Endodermal cell (in vitro differentiated cells): ENCODE results near the gene RNF169. TPM values are rescaled to one million over a fixed set of nuclear protein-coding genes. Genes with fewer than 3 reads are reported as not detected.
A peak's percentile ranks its signal among the peaks of the same experiment; 100 is the strongest.

Experiments used
- DNase-seq: peaks from one replicate; pipeline ENCODE4 v3.0.0-alpha.2; 2017
- H3K27ac ChIP-seq: 2 replicates; pipeline ENCODE4 v1.5.1; 2013; ENCODE audit warnings: mild to moderate bottlenecking, low read depth, low read length, moderate library complexity
- H3K27me3 ChIP-seq: 2 replicates; pipeline ENCODE4 v1.6.1; 2013; ENCODE audit warnings: mild to moderate bottlenecking, low read length, moderate library complexity; ENCODE audit not compliant: insufficient read depth, control insufficient read depth, poor library complexity, severe bottlenecking
- H3K36me3 ChIP-seq: 2 replicates; pipeline ENCODE4 v1.7.0; 2013; ENCODE audit warnings: mild to moderate bottlenecking, low read length, moderate library complexity; ENCODE audit not compliant: control insufficient read depth, insufficient read depth
- H3K4me1 ChIP-seq: one replicate; pipeline ENCODE4 v1.7.0; 2013; ENCODE audit warnings: low read length; ENCODE audit not compliant: control insufficient read depth, insufficient read depth
- H3K4me3 ChIP-seq: 2 replicates; pipeline ENCODE4 v1.5.1; 2013; ENCODE audit warnings: mild to moderate bottlenecking, low read length, moderate library complexity
- H3K9ac ChIP-seq: 2 replicates; pipeline ENCODE4 v1.6.1; 2013; ENCODE audit warnings: mild to moderate bottlenecking, low read length, moderate library complexity; ENCODE audit not compliant: poor library complexity, severe bottlenecking; ENCODE audit errors: extremely low read depth
- H3K9me3 ChIP-seq: 2 replicates; pipeline ENCODE4 v1.6.1; 2013; ENCODE audit warnings: mild to moderate bottlenecking, low read length, moderate library complexity; ENCODE audit not compliant: control insufficient read depth
- H3K27ac Mint-ChIP-seq: 2 replicates; pipeline ENCODE4 v1.8.0; 2020; ENCODE audit warnings: mixed read lengths
- H3K27me3 Mint-ChIP-seq: 2 replicates; pipeline ENCODE4 v1.8.0; 2021; ENCODE audit warnings: mild to moderate bottlenecking, mixed read lengths; ENCODE audit not compliant: insufficient read depth
- H3K36me3 Mint-ChIP-seq: 2 replicates; pipeline ENCODE4 v1.8.0; 2020; ENCODE audit warnings: low read depth, mixed read lengths
- H3K4me1 Mint-ChIP-seq: 2 replicates; pipeline ENCODE4 v1.8.0; 2020; ENCODE audit warnings: mixed read lengths
- H3K4me3 Mint-ChIP-seq: 2 replicates; pipeline ENCODE4 v1.8.0; 2020; ENCODE audit warnings: mild to moderate bottlenecking, moderate library complexity, mixed read lengths
- H3K9me3 Mint-ChIP-seq: 2 replicates; pipeline ENCODE4 v1.8.0; 2020; ENCODE audit warnings: mild to moderate bottlenecking, mixed read lengths
- CTCF ChIP-seq: fragments of 200-600 bp; sonication (generic); conservative IDR thresholded peaks from 2 replicates; pipeline ENCODE4 v1.5.0; 2021; ENCODE audit warnings: antibody characterized with exemption, mild to moderate bottlenecking
- WGBS, 2 experiments: methylation state at CpG; one replicate each; pipeline versions ENCODE4 v1.1.5 to v1.1.7; 2013; ENCODE audit warnings: missing lambda C conversion rate in 2 of 2, mixed read lengths in 1 of 2; ENCODE audit not compliant: insufficient coverage in 1 of 2, insufficient read length in 1 of 2; 5-methylcytosine and 5-hydroxymethylcytosine counted together
- total RNA-seq, 2 donors: library from RNA; stranded (reverse); fragmentation: NEBNext Ultra II Directional in 1 of 2; extraction: Animal tissue kit (Norgen Biotek cat#: 25700) in 1 of 2; gene quantifications; 2 replicates in 1 of 2; 3 replicates in 1 of 2; pipeline ENCODE4 v1.2.1, GENCODE V29; 2021

Gene RNF169
- total RNA-seq, 2 donors from 2014 or later: 18.3 to 23.6 TPM

DNA sequence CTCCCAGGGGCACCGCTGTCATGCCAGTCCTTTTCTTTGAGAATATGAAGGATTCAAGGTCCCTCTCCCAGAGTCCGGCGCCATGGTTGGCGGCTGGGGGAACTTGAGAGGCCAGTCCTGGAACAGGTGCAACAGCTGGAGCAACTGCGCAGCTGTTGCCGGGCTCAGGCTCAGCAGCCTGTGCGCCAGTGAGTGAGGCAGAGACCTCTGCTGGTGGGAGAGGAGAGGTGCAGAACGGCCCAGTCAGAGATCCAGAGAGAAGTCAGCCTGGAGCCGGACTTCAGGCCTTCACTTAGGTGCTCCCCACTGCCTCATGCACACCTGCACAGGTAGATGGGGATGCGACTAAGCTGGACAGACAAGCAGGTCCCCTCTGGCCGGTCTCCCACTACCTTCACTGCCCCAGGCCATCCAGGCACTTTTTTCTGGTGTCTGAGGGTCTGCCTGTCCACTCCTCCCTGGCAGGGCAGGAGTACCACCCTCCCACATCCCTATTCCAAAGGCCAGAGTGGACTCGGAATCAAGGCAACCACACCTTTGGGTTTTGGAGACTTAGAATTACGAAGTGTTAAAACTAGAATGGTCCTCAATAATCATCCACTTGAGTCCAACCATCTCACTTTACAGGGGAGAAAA, 22.0 kb upstream of the RNF169 start:
- H3K4me1 ChIP-seq: no peaks in the 10 kb centered on the region
- no peak overlapping the region for H3K27ac ChIP-seq
- H3K9me3 ChIP-seq: no peaks in the 10 kb centered on the region
- no peaks in the 10 kb centered on the region for H3K36me3 ChIP-seq
- WGBS, 2 experiments: 18 to 20% methylated on average over 2 to 13 of the region's 13 CpGs
- H3K4me3 ChIP-seq: no peak overlapping the region
- peak; percentile 88 for TF ChIP-seq CTCF
- peaks cover 64% of the 10 kb centered on the region for H3K27me3 ChIP-seq
- Mint-ChIP-seq H3K36me3 (no peaks in the 10 kb centered on the region), H3K4me3 (no peak overlapping the region), H3K9me3 (no peaks in the 10 kb centered on the region), H3K27ac (no peak overlapping the region), H3K27me3 (peaks cover 78% of the 10 kb centered on the region), H3K4me1 (peaks cover 5% of the 10 kb centered on the region)
- DNase-seq: peak; percentile 90
- no peak overlapping the region for H3K9ac ChIP-seq

DNA sequence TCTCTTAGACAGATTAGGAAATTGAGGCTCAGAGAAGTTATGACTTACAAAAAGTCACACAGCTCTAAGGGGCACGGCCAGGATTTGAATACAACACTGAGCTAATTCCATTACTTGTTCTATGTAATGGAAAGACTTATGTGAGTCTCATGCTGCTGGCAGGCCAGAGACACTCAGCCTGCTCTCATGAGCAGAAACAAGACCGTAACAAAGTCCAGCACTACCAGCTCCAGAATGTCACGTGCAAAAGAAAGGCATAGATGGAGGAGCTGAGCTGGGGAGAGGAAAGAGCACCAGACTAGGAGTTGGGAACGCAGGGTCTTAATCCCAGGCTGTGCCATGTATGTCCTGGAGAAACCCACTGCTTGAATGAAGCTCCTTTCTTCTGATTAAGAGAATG, 19.3 kb upstream of the RNF169 start:
- H3K27ac Mint-ChIP-seq: no peak overlapping the region
- peaks cover 88% of the 10 kb centered on the region for H3K27me3 Mint-ChIP-seq
- H3K36me3 Mint-ChIP-seq: no peaks in the 10 kb centered on the region
- H3K9me3 Mint-ChIP-seq: no peaks in the 10 kb centered on the region
- Histone ChIP-seq H3K36me3 (no peaks in the 10 kb centered on the region), H3K4me1 (no peaks in the 10 kb centered on the region), H3K27ac (no peak overlapping the region), H3K27me3 (peaks cover 72% of the 10 kb centered on the region), H3K9me3 (no peaks in the 10 kb centered on the region), H3K4me3 (no peak overlapping the region), H3K9ac (no peak overlapping the region)
- 73 to 86% methylated on average over 3 to 4 of the region's 4 CpGs for WGBS, 2 experiments
- no peak overlapping the region for H3K4me3 Mint-ChIP-seq
- no peak for DNase-seq
- peaks cover 10% of the 10 kb centered on the region for H3K4me1 Mint-ChIP-seq
- TF ChIP-seq CTCF: no peak

GRCh38 chr11:74730571-74731260, 17.9 kb upstream of the RNF169 start:
- peak overlapping the region; percentile 65 for H3K4me3 ChIP-seq
- H3K4me3 Mint-ChIP-seq: peak overlapping the region; percentile 58
- no peaks in the 10 kb centered on the region for H3K36me3 ChIP-seq
- no peak overlapping the region for H3K27ac Mint-ChIP-seq
- no peaks in the 10 kb centered on the region for H3K9me3 Mint-ChIP-seq
- peaks cover 85% of the 10 kb centered on the region for H3K27me3 ChIP-seq
- H3K27ac ChIP-seq: no peak overlapping the region
- no peaks in the 10 kb centered on the region for H3K36me3 Mint-ChIP-seq
- H3K4me1 ChIP-seq: no peaks in the 10 kb centered on the region
- peak; percentile 70 for DNase-seq
- no peak overlapping the region for H3K9ac ChIP-seq
- TF ChIP-seq CTCF: no peak
- H3K4me1 Mint-ChIP-seq: peaks cover 10% of the 10 kb centered on the region
- 1 to 8% methylated on average over 8 to 38 of the region's 40 CpGs for WGBS, 2 experiments
- H3K9me3 ChIP-seq: no peaks in the 10 kb centered on the region
- peaks cover 83% of the 10 kb centered on the region for H3K27me3 Mint-ChIP-seq
